Testis (tissue), 3 donors: ENCODE measurements around the gene THOC6. TPM values are rescaled to one million over a fixed set of nuclear protein-coding genes. Genes with fewer than 3 reads are reported as not detected.

ENCODE experiments used
- DNase-seq: peaks from one replicate; pipeline ENCODE4 v3.0.0-alpha.2; 2019
- H3K27ac ChIP-seq, 2 donors: fragments of 200-600 bp; sonication (generic); one replicate each; pipeline ENCODE4 v1.5.1; 2019
- H3K27me3 ChIP-seq: fragments of 200-600 bp; sonication (generic); one replicate; pipeline ENCODE4 v1.5.1; 2019
- H3K36me3 ChIP-seq: fragments of 200-600 bp; sonication (generic); one replicate; pipeline ENCODE4 v1.5.1; 2017; ENCODE audit warnings: low read depth; ENCODE audit errors: missing control alignments
- H3K4me1 ChIP-seq: fragments of 200-600 bp; sonication (generic); one replicate; pipeline ENCODE4 v1.5.1; 2019
- H3K4me3 ChIP-seq, 2 donors: fragments of 200-600 bp; sonication (generic); one replicate each; pipeline ENCODE4 v1.5.1; 2017 to 2019
- H3K9me3 ChIP-seq: fragments of 200-600 bp; sonication (generic); one replicate; pipeline ENCODE4 v1.5.1; 2017
- CTCF ChIP-seq, 3 experiments: fragments of 450-650 bp in 2 of 3; fragments of 200-600 bp in 1 of 3; sonication (generic) in 1 of 3; IDR thresholded peaks; one replicate each; pipeline ENCODE4 v1.5.1; 2016 to 2019; ENCODE audit warnings: antibody characterized with exemption in 3 of 3, mild to moderate bottlenecking in 2 of 3, moderate library complexity in 1 of 3
- POLR2A ChIP-seq: fragments of 450-650 bp; IDR thresholded peaks from one replicate; pipeline ENCODE4 v1.6.1; 2017; ENCODE audit warnings: antibody characterized with exemption, mild to moderate bottlenecking, moderate library complexity
- WGBS, 2 donors: methylation state at CpG; one replicate each; pipeline ENCODE4 v1.1.5; 2018; 5-methylcytosine and 5-hydroxymethylcytosine counted together
- intact Hi-C: fragments of 100-400 bp; cut with DNase I; formaldehyde crosslinking; loops from one replicate; pipeline ENCODE4 v1.15.1; 2023; ENCODE audit warnings: low total_unique reads
- polyA plus RNA-seq: library from polyadenylated mRNA; stranded (reverse); fragments of 350-450 nt; fragmentation: Illumina TruSeq; extraction: RNeasy Lipid Tissue Mini Kit (QIAGEN cat#74804); gene quantifications from one replicate; pipeline ENCODE4 v1.2.3, GENCODE V29; 2014; ENCODE audit warnings: low read depth, low replicate concordance; ENCODE audit not compliant: insufficient read depth
- total RNA-seq, 2 donors: library from RNA; depleted of rRNA; stranded (reverse); fragments of >200 nt; gene quantifications; one replicate each; pipeline ENCODE4 v1.2.3, GENCODE V29; 2016

The THOC6 gene
- total and polyA plus RNA-seq, 3 donors from 2014 or later: 17.3 to 27.3 (median 19.6) TPM

DNA sequence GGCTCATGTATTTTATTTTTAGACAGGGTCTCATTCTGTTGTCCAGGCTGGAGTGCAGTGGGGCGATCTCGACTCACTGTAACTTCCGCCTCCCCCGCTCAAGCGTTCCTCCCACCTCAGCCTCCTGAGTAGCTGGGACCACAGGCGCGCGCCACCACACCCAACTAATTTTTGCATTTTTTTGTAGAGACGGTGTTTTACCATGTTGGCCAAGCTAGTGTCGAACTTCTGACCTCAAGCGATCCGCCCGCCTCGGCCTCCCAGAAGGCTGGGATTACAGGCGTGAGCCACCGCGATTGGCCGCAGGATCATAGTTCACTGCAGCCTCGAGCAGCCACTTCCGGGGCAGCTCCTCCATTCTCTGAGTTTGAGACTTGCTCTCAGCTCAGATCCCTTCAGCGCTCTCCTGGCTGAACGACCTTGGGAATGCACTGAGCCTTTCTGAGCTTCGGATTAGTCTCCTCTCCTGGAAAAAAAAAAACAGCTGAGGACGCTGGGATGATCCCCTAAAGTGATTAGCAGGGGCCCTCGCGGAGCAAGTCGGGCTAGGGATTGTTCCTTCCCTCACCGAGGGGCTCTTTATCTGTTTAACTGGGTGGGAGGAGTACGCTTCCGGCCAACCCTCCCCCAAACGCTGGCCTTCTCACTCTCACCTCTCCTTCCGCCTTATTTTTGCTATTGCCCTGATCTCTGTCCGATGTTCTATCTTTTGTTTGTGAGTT is 42.5 kb upstream of the THOC6 start:
- H3K9me3 ChIP-seq: no peaks in the 10 kb centered on the region
- H3K27me3 ChIP-seq: no peaks in the 10 kb centered on the region
- intact Hi-C loops: no loop called here
- WGBS, 2 donors: 18 to 25% methylated on average over 33 of the region's 33 CpGs
- peak overlapping the region; percentile 34 to 89 for H3K27ac ChIP-seq
- DNase-seq: peak; percentile 64
- H3K4me3 ChIP-seq: peak overlapping the region; percentile 76 to 77
- no peak for TF ChIP-seq POLR2A
- TF ChIP-seq CTCF (IDR thresholded peaks at IDR 0.05): no peak
- peaks cover 31% of the 10 kb centered on the region for H3K4me1 ChIP-seq
- no peaks in the 10 kb centered on the region for H3K36me3 ChIP-seq

GRCh38 chr16:2981899-2982250 is 42.0 kb upstream of the THOC6 start:
- Histone ChIP-seq H3K4me1 (peaks cover 31% of the 10 kb centered on the region), H3K27me3 (no peaks in the 10 kb centered on the region), H3K36me3 (no peaks in the 10 kb centered on the region), H3K4me3 (no peak overlapping the region), H3K9me3 (no peaks in the 10 kb centered on the region), H3K27ac (no peak overlapping the region)
- 45 to 48% methylated on average over 4 of the region's 4 CpGs for WGBS, 2 donors
- TF ChIP-seq POLR2A (no peak), CTCF (IDR thresholded peaks at IDR 0.05) (no peak)
- intact Hi-C loops: no loop called here
- no peak for DNase-seq

GRCh38 chr16:2982402-2982801 is 41.4 kb upstream of the THOC6 start:
- Histone ChIP-seq H3K27me3 (no peaks in the 10 kb centered on the region), H3K9me3 (no peaks in the 10 kb centered on the region), H3K27ac (no peak overlapping the region), H3K4me1 (peaks cover 31% of the 10 kb centered on the region), H3K36me3 (no peaks in the 10 kb centered on the region), H3K4me3 (no peak overlapping the region)
- 57 to 72% methylated on average over 5 of the region's 5 CpGs for WGBS, 2 donors
- TF ChIP-seq POLR2A (no peak), CTCF (IDR thresholded peaks at IDR 0.05) (no peak)
- no peak for DNase-seq
- intact Hi-C loops: no loop called here

- intact Hi-C loops: no loop called here
- peak overlapping the region; percentile 5 to 29 for H3K4me3 ChIP-seq
- DNase-seq: peak; percentile 86
- WGBS, 2 donors: 8 to 12% methylated on average over 28 to 42 of the region's 42 CpGs
- TF ChIP-seq POLR2A (no peak), CTCF (IDR thresholded peaks at IDR 0.05) (peak; percentile 57 to 89 (median 86))
- no peaks in the 10 kb centered on the region for H3K27me3 ChIP-seq
- H3K27ac ChIP-seq: no peak overlapping the region
- no peaks in the 10 kb centered on the region for H3K9me3 ChIP-seq
- peaks cover 31% of the 10 kb centered on the region for H3K4me1 ChIP-seq
- H3K36me3 ChIP-seq: no peaks in the 10 kb centered on the region
Measured at GRCh38 chr16:2983706-2984136, 40.1 kb upstream of the THOC6 start.

GRCh38 chr16:2985462-2985861 is 38.4 kb upstream of the THOC6 start:
- no peak overlapping the region for H3K27ac ChIP-seq
- WGBS, 2 donors: 34% methylated on average over 9 of the region's 9 CpGs
- no peak for DNase-seq
- no peaks in the 10 kb centered on the region for H3K9me3 ChIP-seq
- no peaks in the 10 kb centered on the region for H3K36me3 ChIP-seq
- no peak overlapping the region for H3K4me3 ChIP-seq
- TF ChIP-seq POLR2A (no peak), CTCF (IDR thresholded peaks at IDR 0.05) (no peak)
- peaks cover 24% of the 10 kb centered on the region for H3K4me1 ChIP-seq
- H3K27me3 ChIP-seq: no peaks in the 10 kb centered on the region
- intact Hi-C loops: no loop called here
